K562 (cell line): ENCODE data around the gene ASCC3.

ENCODE experiments used
- EP300 ChIP-seq: IDR thresholded peaks from 2 replicates; pipeline ENCODE4 v1.6.1; 2012; ENCODE audit warnings: low read length, improper control_type of control experiment
- POLR2A ChIP-seq: fragments of 450-650 bp; conservative IDR thresholded peaks from 2 replicates; pipeline ENCODE4 v1.6.1; 2016
- SMAD1 ChIP-seq: fragments of 150-350 bp; IDR thresholded peaks from 2 replicates; pipeline ENCODE4 v1.6.1; 2014; ENCODE audit warnings: low read length, low read depth; ENCODE audit not compliant: partially characterized antibody
- ZNF146 ChIP-seq: IDR thresholded peaks from one replicate; pipeline ENCODE4 v1.6.1; 2018; ENCODE audit warnings: missing compliant biosample characterization; ENCODE audit not compliant: unreplicated experiment

GRCh38 chr6:100459592-100460184, 421.4 kb downstream of the ASCC3 start:
- no peak for TF ChIP-seq SMAD1
- no peak for TF ChIP-seq EP300
- TF ChIP-seq POLR2A: no peak
- TF ChIP-seq ZNF146 (CRISPR knock-in tag): no peak
